ENCODE results near the gene GHITM.
"Not testable (repeated sequence)": the region's sequence is repeated elsewhere in the genome, so short reads cannot be mapped to it uniquely, and the experiment has no call there.

Gene GHITM

DNA sequence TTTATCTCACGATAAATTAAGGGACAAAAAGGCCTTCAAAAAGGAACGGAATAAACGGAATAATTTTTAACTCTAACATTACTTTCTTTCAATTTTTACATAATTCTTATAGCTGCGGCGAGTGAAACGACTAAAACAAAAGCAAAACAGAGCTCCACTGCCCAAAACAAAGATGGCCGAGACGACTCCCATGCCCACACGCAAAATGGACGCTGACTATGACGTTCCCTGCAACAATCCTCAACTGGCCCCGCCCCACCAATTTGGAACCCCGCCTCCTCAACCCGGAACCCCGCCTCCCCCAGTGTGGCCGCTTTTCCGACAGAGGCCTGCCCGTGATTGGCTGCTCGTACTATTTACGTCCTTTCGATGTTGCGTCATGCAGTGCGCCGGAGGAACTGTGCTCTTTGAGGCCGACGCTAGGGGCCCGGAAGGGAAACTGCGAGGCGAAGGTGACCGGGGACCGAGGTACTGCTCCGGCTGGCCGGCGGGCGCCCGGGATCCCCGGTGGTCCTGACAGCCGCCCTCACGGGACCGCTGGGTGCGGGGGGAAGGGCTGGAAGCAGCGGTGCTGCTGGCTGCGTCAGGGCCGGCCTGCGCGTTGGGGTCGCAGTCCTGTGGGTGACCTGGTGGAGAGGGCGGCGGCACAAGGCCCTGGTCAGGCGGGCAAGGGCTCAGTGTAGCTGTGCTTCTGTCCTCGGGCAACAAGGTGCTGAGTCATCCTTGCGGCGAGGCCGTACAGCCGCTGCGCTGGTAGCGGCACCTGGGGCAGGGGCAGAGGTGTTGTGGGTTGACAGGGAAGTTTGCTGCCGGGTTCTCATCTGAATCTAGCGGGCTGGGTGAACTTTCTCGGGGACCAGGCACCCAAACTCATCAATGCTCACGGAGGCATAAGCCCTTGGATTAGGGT, at the start of gene GHITM:
GHITM (plus strand) TSS at position 384 of the 910 bp plus-strand sequence. CDS start 1,992 bp downstream, outside the sequence.
- DNase-seq, result peak; percentile 92

DNA sequence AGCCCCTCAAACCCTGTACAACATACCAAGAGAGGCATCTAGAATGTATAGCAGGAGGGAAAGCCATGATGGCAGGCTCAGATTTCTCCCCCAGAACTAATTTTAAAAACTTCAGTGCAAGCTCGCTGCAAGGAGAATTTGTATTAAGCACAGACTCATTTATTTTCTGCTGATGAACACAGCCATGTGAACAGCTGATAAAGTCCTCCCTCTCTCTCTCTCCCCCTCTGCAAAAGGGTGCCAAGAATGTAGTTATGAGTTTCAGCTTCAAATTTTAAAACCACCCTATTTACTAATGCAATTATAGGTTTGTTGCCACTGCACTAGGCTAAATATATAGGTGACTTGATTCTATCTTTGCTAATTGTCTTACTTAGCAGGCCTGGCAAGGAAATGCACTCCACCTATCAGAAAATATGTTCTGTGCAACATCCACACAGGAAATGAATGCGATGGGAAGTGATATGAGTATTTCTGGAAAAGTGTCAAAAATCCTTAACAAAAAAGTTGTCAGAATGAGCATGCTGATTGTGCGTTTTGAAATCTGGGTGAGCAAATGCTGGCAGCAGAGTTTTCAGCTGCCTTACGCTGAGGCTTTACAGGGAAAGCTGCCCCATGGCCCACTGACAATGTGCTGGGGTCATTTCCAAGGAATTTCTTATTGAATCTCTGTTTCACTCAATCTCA, 43.4 kb upstream of the GHITM start:
- no peak for DNase-seq

DNA sequence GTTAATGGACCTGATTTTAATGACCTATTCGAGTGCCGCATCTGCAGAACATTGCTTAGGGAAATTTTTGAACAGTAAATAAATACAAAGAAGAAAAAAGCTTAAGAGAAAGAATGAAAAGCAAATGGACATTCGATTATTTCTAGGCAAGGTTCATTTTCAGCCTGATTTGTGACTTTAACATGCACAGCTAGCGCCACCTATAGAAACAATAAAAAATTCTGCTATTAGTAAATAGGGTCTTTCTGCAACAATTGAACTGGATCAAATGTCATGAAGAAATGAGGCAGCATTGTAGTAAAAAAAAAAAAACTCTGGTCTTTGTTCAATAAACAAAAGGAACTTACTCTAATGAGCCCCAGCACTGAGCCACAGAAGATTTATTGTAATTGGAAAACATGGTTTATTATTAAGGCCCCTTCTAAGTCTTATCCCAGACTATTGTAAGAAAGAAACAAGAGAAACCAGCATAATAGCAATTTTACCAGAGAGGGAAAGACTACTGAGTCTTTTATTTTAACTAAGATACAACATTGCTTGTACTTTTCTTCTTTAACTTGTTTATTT, 41.4 kb upstream of the GHITM start:
- DNase-seq, result peak; percentile 31

DNA sequence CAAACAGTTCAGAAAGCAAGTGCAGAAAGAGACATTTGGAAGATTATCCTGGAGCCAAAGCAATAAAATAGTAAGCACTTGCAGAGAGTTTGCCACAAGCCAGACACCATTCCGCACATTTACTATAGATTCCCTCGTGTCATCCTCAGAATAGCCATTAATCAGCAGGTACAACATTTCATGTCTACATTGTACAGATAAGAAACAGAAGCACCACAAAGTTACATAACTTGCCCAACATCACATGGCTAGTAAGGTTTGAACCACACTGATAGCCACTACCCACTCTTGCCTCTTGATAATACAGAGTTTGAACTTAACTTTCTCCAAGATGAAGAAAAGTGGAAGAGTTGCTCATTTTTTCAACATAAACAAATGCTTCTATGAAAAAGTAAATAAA, 40.6 kb upstream of the GHITM start:
- DNase-seq, result no peak

DNA sequence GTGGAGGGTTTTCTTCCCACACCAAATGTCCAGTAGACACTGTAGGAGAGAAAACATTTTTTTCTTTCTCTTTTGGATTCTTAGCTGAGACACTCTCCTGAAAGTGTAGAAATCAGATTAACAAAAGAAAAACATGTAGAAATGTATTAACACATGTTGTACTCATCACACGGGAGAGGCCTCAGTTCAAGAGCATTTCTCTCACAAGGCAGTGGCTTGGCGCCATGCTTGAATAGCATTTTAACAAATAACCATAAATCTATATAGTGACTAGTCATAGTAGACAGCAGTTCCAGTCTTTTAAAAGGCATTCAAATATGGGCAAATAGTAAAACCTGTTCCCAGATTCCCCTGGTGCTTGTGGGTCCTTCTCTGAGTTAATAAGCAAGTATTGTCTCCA, 38.3 kb upstream of the GHITM start:
- no peak for DNase-seq

DNA sequence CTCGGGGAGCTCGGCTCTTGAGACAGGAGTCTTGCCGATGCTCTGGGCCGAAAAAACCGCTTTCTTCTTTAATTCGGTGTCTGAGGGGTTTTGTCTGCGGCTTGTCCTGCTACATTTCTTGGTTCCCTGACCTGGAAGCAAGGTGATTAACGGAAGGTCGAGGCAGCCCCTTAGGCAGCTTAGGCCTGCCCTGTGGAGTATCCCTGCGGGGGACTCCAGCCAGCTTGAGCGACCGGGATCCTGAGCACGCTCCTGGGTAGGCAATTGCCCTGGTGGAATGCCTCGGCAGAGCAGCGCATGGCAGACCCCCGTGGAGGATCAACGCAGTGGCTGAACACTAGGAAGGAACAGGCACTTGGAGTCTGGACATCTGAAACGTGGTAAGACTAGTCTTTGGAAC, 30.5 kb upstream of the GHITM start:
- DNase-seq, result no peak

- DNase-seq, result not testable (repeated sequence)
Observed at GRCh38 chr10:84109772-84110171, 29.5 kb upstream of the GHITM start.

GRCh38 chr10:84113468-84113867, 25.8 kb upstream of the GHITM start:
- DNase-seq, result not testable (repeated sequence)

- no peak for DNase-seq
Observed at GRCh38 chr10:84114088-84114667, 25.1 kb upstream of the GHITM start.

GRCh38 chr10:84117204-84117603, 22.1 kb upstream of the GHITM start:
- DNase-seq, result not testable (repeated sequence)

DNA sequence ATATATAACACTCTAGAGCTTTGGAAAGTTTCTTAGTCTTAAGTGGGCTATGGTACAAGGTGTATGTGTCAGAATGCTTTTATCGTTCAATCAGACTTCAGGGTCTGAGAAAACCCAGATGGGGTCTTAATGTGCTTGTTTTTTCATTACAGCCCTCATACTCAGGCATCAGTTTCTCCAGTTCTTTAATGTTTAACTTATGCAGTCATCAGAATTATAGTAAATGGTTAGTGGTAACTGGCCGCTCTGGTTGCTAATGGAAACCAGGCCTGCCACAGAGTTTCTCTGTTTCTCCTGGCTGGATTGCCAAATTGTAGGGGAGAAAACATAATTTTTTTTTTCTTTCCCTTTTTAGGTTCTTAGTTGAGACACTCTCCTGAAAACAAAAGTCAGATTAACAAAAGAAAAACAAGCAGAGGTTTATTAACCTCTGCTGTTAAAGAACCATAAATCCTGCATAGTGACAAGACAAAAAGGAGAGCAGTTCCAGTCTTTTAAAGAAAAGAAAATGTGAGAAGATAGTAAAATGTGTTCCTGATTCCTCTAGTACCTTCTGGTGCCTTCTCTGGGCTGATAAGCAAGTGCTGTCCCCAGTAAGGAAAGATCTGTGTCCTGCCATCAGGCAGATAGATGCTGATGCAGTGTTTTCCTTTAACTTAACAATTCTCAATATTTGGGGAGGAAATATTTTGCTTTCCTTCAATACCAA, 21.5 kb upstream of the GHITM start:
- no peak for DNase-seq

- no peak for DNase-seq
Observed at GRCh38 chr10:84118395-84119006, 20.8 kb upstream of the GHITM start.

DNA sequence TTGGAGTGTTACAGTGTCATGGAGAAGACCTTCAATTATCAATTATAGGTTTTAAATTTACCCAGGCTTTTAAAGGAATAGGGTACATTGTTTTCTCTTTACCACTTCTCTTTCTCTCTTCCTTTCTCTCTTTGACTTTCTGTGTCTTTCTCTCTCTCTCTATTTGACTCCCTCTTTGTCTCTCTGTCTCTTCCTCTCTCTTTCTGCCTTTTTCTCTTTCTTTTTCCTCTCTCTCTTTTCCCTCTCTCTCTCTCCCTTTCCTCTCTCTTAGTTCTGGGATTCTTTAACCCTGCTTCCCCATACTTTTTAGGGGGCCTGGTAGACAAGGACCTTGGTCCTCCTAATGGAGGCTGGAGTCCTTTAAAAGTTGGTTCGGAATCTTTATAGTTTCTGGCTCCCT, 15.9 kb upstream of the GHITM start:
- no peak for DNase-seq

DNA sequence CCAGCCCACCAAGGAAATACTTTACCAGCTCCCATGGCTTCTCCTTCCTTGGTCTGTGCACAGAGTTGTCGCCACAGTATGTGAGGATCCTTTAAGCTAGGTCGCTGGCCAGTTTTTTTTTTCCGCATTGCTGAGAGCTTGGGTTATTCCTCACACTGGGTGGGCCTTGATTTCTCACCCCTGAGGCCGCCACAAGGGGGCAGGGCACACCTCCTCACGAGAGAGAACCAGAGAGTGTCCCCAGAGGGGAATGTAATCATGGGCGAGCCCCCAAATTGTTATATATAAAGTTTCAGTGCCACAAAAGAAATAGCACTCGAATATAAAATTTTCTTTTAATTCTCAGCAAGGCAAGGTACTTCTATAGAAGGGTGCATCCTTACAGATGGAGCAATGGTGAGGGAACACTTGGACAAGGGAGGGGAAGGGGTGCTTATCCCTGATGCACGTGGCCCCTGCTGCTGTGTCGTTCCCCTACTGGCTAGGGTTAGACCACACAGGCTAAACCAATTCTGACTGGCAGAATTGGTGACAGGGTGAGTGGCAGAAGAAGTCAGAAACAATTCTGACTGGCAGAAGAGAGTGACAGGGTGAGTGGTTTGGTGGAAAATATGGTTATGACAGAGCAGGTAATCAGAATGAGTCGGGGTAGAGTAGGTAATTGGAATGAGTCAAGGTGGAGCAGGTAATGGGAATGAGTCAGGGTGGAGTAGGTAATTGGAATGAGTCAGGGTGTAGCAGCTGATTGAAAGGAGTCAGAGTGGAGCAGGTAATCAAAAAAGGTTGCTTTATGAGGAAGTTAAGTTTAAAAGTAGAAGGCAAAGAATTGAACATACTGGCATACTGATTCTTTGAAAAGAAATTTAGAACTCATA, 13.2 kb upstream of the GHITM start:
- DNase-seq, result not testable (repeated sequence)

GRCh38 chr10:84126785-84127167, 12.5 kb upstream of the GHITM start:
- DNase-seq, result no peak

DNA sequence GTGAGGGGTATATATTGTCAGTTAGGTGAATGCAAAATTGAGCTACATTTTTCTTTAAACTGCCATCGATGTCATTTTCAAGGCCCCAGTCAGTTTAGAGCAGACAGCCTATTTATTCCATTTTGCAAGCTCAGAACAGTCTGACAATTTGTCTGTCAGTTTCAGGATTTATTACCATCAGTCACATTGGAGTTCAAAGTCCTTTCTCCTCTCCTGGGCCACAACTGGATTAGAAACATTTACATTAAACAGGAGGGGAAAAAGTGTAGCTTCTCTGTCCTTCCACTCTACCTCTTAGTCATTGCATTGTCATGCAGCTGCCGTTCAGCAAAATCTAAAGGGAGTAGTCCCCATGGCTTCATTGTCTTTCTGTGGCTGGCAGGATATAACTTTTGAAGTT, 3.5 kb upstream of the GHITM start:
- DNase-seq, result no peak

- DNase-seq, result no peak
Observed at GRCh38 chr10:84137811-84138210, 1.5 kb upstream of the GHITM start.

DNA sequence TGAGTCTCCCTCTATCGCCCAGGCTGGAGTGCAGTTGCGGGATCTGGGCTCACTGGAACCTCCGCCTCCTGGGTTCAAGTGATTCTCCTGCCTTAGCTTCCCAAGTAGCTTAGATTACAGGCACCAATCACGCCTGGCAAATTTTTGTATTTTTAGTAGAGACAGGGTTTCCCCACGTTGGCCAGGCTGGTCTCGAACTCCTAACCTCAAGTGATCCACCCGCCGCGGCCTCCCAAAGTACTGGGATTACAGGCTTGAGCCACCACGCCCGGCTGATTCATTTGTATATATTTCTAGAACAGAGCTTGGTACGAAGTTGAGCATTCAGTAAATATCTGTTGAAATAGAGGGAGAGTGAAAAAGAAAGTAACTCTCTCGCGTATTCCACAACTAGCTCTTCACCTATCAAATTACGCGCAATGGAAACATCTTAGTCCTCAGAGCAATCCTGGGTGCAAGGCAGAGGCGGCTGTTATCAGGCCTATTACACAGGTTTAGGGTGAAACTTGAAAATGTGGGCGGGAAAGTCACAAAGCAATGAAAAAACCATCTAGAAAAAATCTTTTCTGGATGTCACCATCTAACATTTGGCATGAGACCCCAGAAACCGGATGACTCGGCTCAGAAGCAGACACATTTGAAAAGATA, 707 bp upstream of the GHITM start:
- DNase-seq, result no peak

GRCh38 chr10:84140036-84140379, 699 bp downstream of the GHITM start:
- DNase-seq, result no peak

DNA sequence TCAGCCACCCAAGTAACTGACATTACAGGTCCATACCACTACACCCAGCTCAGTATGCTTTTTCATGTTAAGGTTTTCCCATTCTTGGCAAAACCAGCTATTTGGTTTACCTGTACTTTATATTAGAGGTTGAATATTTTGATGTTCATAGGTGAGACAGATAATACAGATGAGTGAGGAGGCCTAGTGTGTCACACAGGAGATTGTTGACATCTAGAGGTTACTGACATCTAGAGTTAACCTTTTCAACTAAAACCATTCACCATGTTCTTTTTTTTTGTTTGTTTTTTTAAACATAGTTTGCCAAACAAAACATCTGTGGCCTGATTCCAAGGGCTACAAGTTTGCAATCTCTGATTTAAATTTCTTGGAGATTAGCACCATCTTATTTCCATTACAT, 8.0 kb downstream of the GHITM start:
- no peak for DNase-seq

All from NCI-H748 treated with DMSO at 0.1 percent for 48 hours (cell line).